ENCODE data around the gene C1R. TPM values are rescaled to one million over a fixed set of nuclear protein-coding genes. Genes with fewer than 3 reads are reported as not detected.

C1R gene
- polyA plus RNA-seq, 1 experiment: 703 TPM

DNA sequence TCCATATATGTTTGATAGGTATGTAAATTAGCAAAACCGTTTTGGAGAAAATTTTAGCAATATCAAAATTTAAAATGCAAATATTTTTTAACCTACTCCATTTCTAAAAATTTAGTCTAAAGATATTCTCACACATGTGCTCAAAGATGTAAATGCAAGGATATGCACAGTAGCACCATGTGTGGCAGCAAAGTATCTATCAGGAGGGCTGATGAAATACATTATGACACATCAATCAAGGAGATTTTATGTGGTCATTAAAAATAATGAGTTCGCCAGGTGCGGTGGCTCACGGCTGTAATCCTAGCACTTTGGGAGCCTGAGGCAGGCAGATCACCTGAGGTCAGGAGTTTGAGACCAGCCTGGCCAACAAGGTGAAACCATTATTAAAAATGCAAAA, 8.0 kb upstream of the C1R start:
- ChIA-PET POLR2A (no interaction called here), CTCF (interaction anchor here (1.4 kb wide), 1 partner anchor 13 kb away, joined by 5 read pairs; no protein-coding TSS in a partner anchor)
- Histone ChIP-seq H3K4me3 (ENCODE audit: low read depth, low read length) (no peak overlapping the region), H3K27me3 (ENCODE audit: control insufficient read depth, insufficient read depth, low read length) (no peaks in the 10 kb centered on the region), H3K36me3 (ENCODE audit: control insufficient read depth, insufficient read depth, low read length) (peaks cover 12% of the 10 kb centered on the region)
- no peak for TF ChIP-seq CTCF (IDR thresholded peaks at IDR 0.05; ENCODE audit: insufficient read depth, low read depth, low read length)
- DNase-seq (ENCODE audit: low read depth): no peak

DNA sequence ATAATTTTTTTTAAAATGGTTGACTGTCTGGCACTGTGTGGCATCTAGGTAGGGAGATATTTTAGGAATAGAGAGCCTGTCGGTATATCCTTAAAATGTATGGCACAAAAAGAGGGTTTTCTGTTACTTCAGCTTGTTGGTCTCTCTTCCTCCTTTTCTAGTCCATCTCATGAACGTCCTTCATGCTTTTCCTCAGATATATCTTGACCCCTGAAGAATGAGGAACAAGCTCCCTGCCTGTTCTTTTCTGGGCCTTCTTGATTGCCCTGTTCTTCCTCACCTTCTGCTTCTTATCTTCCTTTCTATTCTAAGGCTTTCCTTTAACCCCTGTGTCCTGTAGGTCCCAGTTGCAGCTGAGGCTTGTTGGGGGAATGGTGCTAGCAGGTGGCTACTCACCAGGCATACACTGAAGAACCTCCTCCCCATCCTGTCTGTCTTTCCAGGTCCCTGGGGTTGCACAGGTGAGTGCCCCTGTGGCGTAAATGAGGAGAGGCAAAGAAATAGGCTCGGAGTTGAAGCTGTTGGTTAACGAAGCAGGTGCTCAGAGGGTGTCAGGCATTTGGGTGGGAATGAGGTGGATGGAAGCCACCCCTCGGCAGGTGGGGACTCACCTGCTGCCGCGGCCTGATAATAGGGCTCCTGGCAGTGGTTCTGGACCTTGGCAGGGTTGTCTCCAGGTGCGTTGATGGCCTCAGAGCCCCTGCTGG, 7.2 kb upstream of the C1R start:
- Histone ChIP-seq H3K27me3 (ENCODE audit: control insufficient read depth, insufficient read depth, low read length) (no peaks in the 10 kb centered on the region), H3K36me3 (ENCODE audit: control insufficient read depth, insufficient read depth, low read length) (peaks cover 12% of the 10 kb centered on the region), H3K4me3 (ENCODE audit: low read depth, low read length) (no peak overlapping the region)
- CTCF ChIA-PET: interaction anchor here (1.4 kb wide), 1 partner anchor 14 kb away, joined by 5 read pairs; no protein-coding TSS in a partner anchor
- DNase-seq (ENCODE audit: low read depth): no peak
- TF ChIP-seq CTCF (IDR thresholded peaks at IDR 0.05; ENCODE audit: insufficient read depth, low read depth, low read length): no peak
- POLR2A ChIA-PET: no interaction called here

- no peaks in the 10 kb centered on the region for H3K27me3 ChIP-seq (ENCODE audit: control insufficient read depth, insufficient read depth, low read length)
- no peak for DNase-seq (ENCODE audit: low read depth)
- ChIA-PET POLR2A (no interaction called here), CTCF (interaction anchor here (0.8 to 2.2 kb wide), 3 partner anchors 8 to 15 kb away, joined by 3 to 10 read pairs (median 4); no protein-coding TSS in a partner anchor)
- no peak for TF ChIP-seq CTCF (IDR thresholded peaks at IDR 0.05; ENCODE audit: insufficient read depth, low read depth, low read length)
- no peak overlapping the region for H3K4me3 ChIP-seq (ENCODE audit: low read depth, low read length)
- H3K36me3 ChIP-seq (ENCODE audit: control insufficient read depth, insufficient read depth, low read length): peaks cover 6% of the 10 kb centered on the region
These were observed 4.7 kb upstream of the C1R start for GRCh38 chr12:7096979-7097378.

DNA sequence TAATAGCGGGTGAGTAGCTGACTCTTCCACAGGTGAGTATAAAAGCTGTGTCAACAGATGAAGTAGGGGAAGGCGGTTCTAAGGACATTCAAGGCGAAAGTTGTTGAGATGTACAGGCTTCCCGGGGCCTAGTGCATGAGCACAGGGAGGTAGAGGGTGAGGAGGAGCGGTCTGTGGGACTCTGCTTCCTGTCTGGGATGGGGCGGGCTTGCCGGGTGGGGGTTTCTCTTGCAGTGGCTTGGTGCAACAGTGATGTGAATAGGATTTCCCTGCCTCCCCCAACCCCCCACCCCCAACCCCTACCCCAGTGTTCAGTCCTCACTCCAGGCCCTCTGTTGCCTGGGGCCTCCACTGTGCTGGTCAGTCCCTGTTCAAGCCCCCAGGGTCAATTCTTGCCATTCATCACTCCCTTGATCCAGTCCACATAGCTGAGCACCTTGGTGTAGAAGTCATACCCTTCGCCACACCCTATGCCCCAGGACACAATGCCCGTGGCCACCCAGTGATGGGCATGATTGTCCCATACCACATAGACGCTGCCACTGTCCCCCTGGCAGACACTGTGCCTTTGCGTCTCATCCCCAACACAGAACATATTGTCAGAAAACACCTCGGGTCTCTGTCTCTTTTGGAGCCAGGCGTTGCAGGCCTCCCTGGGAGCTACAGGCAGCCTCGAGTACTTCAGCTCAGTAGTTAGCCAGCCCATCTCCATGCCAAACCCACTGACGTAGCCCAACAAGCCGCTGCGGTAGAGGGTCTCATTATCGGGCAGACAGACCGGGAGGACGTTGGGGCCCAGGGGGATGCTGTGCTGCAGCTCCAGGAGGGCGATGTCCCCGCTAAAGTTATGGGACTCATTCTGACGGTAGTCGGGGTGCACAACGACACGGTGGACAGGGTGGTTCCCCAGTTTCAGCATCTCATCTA, 4.0 kb upstream of the C1R start:
- TF ChIP-seq CTCF (IDR thresholded peaks at IDR 0.05; ENCODE audit: insufficient read depth, low read depth, low read length): no peak
- Histone ChIP-seq H3K4me3 (ENCODE audit: low read depth, low read length) (no peak overlapping the region), H3K27me3 (ENCODE audit: control insufficient read depth, insufficient read depth, low read length) (no peaks in the 10 kb centered on the region), H3K36me3 (ENCODE audit: control insufficient read depth, insufficient read depth, low read length) (peaks cover 3% of the 10 kb centered on the region)
- ChIA-PET CTCF (interaction anchor here (0.8 to 4.2 kb wide), 6 partner anchors 9 to 36 kb away, joined by 3 to 39 read pairs (median 4); partner anchors contain the start of gene C1S), POLR2A (no interaction called here)
- no peak for DNase-seq (ENCODE audit: low read depth)

GRCh38 chr12:7093892-7094291, 1.6 kb upstream of the C1R start:
- peaks cover 11% of the 10 kb centered on the region for H3K36me3 ChIP-seq (ENCODE audit: control insufficient read depth, insufficient read depth, low read length)
- no peak for DNase-seq (ENCODE audit: low read depth)
- POLR2A ChIA-PET: no interaction called here
- no peaks in the 10 kb centered on the region for H3K27me3 ChIP-seq (ENCODE audit: control insufficient read depth, insufficient read depth, low read length)
- TF ChIP-seq CTCF (IDR thresholded peaks at IDR 0.05; ENCODE audit: insufficient read depth, low read depth, low read length): no peak
- CTCF ChIA-PET: interaction anchor here (1.0 to 4.2 kb wide), 7 partner anchors 14 to 149 kb away, joined by 4 to 39 read pairs (median 10); partner anchors contain the start of genes C1RL and C1S
- H3K4me3 ChIP-seq (ENCODE audit: low read depth, low read length): no peak overlapping the region

All from BJ (cell line).